Activated naive CD4-positive, alpha-beta T cell treated with anti-CD3 and anti-CD28 coated beads for 36 hours (primary cell): ENCODE results near the gene SHANK3. TPM values are rescaled to one million over a fixed set of nuclear protein-coding genes. Genes with fewer than 3 reads are reported as not detected.
A peak's percentile ranks its signal among the peaks of the same experiment; 100 is the strongest.
"Not testable (repeated sequence)": the region's sequence is repeated elsewhere in the genome, so short reads cannot be mapped to it uniquely, and the experiment has no call there.

Source experiments
- CTCF ChIA-PET: fragments of 350-600 bp; sonication (Branson Sonifier 250); formaldehyde crosslinking; loops from one replicate; lab custom pipeline; 2021; ENCODE audit warnings: antibody characterized with exemption; lab: Charles Lee
- DNase-seq: peaks from one replicate; pipeline ENCODE4 v3.0.0-alpha.2; 2020
- H3K27ac Mint-ChIP-seq: one replicate; pipeline ENCODE4 v1.8.0; 2021; ENCODE audit warnings: mild to moderate bottlenecking, mixed read lengths
- H3K27me3 Mint-ChIP-seq: one replicate; pipeline ENCODE4 v1.8.0; 2021; ENCODE audit warnings: low read depth, mixed read lengths
- H3K36me3 Mint-ChIP-seq: one replicate; pipeline ENCODE4 v1.8.0; 2021; ENCODE audit warnings: low read depth, mixed read lengths
- H3K4me1 Mint-ChIP-seq: one replicate; pipeline ENCODE4 v1.8.0; 2021; ENCODE audit warnings: low read depth, mixed read lengths
- H3K4me3 Mint-ChIP-seq: one replicate; pipeline ENCODE4 v1.8.0; 2021; ENCODE audit warnings: mild to moderate bottlenecking, moderate library complexity, mixed read lengths
- H3K9me3 Mint-ChIP-seq: one replicate; pipeline ENCODE4 v1.8.0; 2021; ENCODE audit warnings: mixed read lengths
- intact Hi-C: fragments of 100-400 bp; cut with micrococcal nuclease; formaldehyde crosslinking; loops from one replicate; pipeline ENCODE4 v1.15.1; 2023
- total RNA-seq, 2 experiments: library from RNA; stranded (reverse); gene quantifications; one replicate each; pipeline ENCODE4 v1.2.3, GENCODE V29; 2021

SHANK3 gene
- total RNA-seq, 2 experiments from 2014 or later: 0.07 TPM

DNA sequence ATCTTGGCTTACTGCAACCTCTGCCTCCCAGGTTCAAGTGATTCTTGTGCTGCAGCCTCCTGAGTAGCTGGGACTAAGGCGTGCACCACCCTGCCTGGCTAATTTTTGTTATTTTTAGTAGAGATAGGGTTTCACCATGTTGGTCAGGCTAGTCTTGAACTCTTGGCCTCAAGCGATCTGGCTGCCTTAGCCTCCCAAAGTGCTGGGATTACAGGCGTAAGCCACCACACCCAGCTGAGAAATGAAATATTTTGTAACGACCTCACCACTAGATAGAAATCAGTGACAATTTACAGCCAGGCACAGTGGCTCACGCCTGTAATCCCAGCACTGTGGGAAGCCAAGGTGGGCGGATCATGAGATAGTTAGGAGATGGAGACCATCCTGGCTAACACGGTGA lies 12.9 kb upstream of the SHANK3 start:
- intact Hi-C loops, H3K27me3 Mint-ChIP-seq, H3K4me3 Mint-ChIP-seq, H3K9me3 Mint-ChIP-seq, H3K36me3 Mint-ChIP-seq, H3K4me1 Mint-ChIP-seq, H3K27ac Mint-ChIP-seq, CTCF ChIA-PET, DNase-seq: not testable (repeated sequence)

DNA sequence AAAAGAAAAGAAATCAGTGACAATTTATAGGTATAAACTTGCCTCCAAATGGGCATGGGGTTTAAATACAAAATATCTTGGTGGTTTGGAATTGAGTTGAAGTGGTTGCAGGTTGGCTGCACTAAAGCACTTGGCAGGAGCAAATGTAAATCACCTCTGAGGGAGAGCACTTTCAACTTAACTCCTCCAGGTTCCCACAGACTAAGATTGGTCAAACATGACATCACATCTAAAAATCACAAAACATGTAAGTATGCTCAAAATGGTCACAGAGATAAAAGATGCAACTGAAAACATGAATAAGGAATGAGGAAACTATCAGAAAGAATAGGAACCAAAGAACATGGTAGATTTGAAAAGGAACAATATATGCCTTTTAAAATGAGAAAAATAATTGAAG lies 12.3 kb upstream of the SHANK3 start:
- Mint-ChIP-seq H3K4me1 (no peaks in the 10 kb centered on the region), H3K36me3 (no peaks in the 10 kb centered on the region), H3K4me3 (no peak overlapping the region), H3K9me3 (no peaks in the 10 kb centered on the region), H3K27me3 (peaks cover 8% of the 10 kb centered on the region), H3K27ac (no peak overlapping the region)
- no peak for DNase-seq
- CTCF ChIA-PET: no interaction called here
- intact Hi-C loops: no loop called here

DNA sequence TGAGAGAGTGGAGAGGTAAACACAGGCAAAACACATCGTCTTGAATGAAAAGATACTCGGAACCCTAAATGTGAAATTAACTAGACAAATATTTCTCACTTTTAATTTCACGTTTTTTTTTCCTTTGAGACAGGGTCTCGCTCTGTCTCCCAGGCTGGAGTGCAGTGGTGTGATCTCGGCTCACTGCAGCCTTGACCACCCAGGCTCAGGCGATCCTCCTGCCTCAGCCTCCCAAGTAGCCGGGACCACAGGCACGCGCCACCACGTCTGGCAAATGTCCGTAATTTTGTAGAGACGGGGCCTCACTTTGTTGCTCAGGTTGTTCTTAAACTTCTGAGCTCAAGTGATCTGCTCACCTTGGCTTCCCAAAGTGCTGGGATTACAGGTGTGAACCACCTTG lies 7.4 kb upstream of the SHANK3 start:
- H3K4me3 Mint-ChIP-seq: no peak overlapping the region
- no peaks in the 10 kb centered on the region for H3K9me3 Mint-ChIP-seq
- CTCF ChIA-PET: no interaction called here
- no peak overlapping the region for H3K27ac Mint-ChIP-seq
- H3K36me3 Mint-ChIP-seq: no peaks in the 10 kb centered on the region
- DNase-seq: no peak
- intact Hi-C loops: no loop called here
- H3K27me3 Mint-ChIP-seq: peaks cover 3% of the 10 kb centered on the region
- no peaks in the 10 kb centered on the region for H3K4me1 Mint-ChIP-seq

- no peaks in the 10 kb centered on the region for H3K36me3 Mint-ChIP-seq
- intact Hi-C loops: no loop called here
- no peaks in the 10 kb centered on the region for H3K9me3 Mint-ChIP-seq
- H3K4me1 Mint-ChIP-seq: no peaks in the 10 kb centered on the region
- H3K27me3 Mint-ChIP-seq: no peaks in the 10 kb centered on the region
- H3K4me3 Mint-ChIP-seq: no peak overlapping the region
- H3K27ac Mint-ChIP-seq: no peak overlapping the region
- no peak for DNase-seq
- CTCF ChIA-PET: no interaction called here
Measured at GRCh38 chr22:50665738-50666137, 6.9 kb upstream of the SHANK3 start.

DNA sequence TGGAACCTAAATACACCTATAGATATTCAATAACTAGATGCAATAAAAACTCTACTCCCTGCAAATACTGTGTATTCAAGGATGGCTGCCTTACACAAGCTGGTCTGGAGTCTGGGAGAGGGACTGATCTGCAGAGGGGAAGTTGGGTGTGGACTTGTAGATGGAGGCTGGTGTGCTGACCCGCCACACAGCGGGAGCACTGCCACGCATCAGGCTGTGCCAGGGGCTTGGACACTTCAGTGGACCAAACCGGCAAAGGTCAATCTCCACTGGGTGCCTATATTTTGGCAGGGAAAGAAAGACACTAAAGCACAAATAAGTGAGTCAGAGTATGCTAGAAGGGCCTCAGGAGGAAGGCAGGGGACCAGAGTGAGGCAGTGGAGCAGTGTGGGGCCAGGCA lies 2.1 kb upstream of the SHANK3 start:
- intact Hi-C loops: no loop called here
- no peaks in the 10 kb centered on the region for H3K9me3 Mint-ChIP-seq
- no peak overlapping the region for H3K27ac Mint-ChIP-seq
- H3K4me1 Mint-ChIP-seq: peaks cover 8% of the 10 kb centered on the region
- H3K27me3 Mint-ChIP-seq: peaks cover 18% of the 10 kb centered on the region
- H3K36me3 Mint-ChIP-seq: no peaks in the 10 kb centered on the region
- CTCF ChIA-PET: no interaction called here
- no peak for DNase-seq
- H3K4me3 Mint-ChIP-seq: no peak overlapping the region

- CTCF ChIA-PET: no interaction called here
- Mint-ChIP-seq H3K27ac (no peak overlapping the region), H3K9me3 (no peaks in the 10 kb centered on the region), H3K4me3 (no peak overlapping the region), H3K4me1 (peaks cover 8% of the 10 kb centered on the region), H3K27me3 (peaks cover 23% of the 10 kb centered on the region), H3K36me3 (no peaks in the 10 kb centered on the region)
- intact Hi-C loops: no loop called here
- no peak for DNase-seq
Measured at GRCh38 chr22:50670914-50671538, 1.6 kb upstream of the SHANK3 start.

DNA sequence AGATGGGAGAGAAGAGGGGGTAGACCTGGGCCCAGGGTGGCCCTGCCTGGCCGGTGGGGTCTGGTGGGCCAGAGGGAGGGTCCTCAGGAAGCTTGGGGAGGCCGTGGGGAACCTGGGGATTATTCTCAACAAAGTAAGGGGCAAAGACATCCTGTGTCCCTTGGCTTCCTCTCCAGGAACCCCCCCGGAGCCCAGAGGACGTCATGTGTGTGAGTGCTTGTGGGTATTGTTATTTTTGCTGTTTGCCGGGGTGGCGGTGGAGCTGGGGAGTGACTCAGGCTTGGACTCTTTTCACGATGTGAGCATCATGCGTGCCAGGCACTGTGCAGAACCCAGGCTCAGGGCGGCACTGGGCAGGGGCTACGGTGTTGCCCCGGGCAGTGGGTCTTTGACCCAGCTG lies 982 bp upstream of the SHANK3 start:
- Mint-ChIP-seq H3K27ac (no peak overlapping the region), H3K9me3 (no peaks in the 10 kb centered on the region), H3K27me3 (peaks cover 27% of the 10 kb centered on the region), H3K4me1 (peaks cover 8% of the 10 kb centered on the region), H3K4me3 (no peak overlapping the region), H3K36me3 (no peaks in the 10 kb centered on the region)
- CTCF ChIA-PET: no interaction called here
- no peak for DNase-seq
- intact Hi-C loops: no loop called here

GRCh38 chr22:50672041-50672440 lies 582 bp upstream of the SHANK3 start:
- H3K4me3 Mint-ChIP-seq: no peak overlapping the region
- peaks cover 8% of the 10 kb centered on the region for H3K4me1 Mint-ChIP-seq
- H3K9me3 Mint-ChIP-seq: no peaks in the 10 kb centered on the region
- CTCF ChIA-PET: no interaction called here
- peaks cover 27% of the 10 kb centered on the region for H3K27me3 Mint-ChIP-seq
- DNase-seq: no peak
- H3K36me3 Mint-ChIP-seq: no peaks in the 10 kb centered on the region
- H3K27ac Mint-ChIP-seq: no peak overlapping the region
- intact Hi-C loops: no loop called here

- H3K27me3 Mint-ChIP-seq: peaks cover 27% of the 10 kb centered on the region
- no peak overlapping the region for H3K27ac Mint-ChIP-seq
- peak overlapping the region; percentile 37 for H3K4me3 Mint-ChIP-seq
- intact Hi-C loops: no loop called here
- H3K36me3 Mint-ChIP-seq: no peaks in the 10 kb centered on the region
- H3K9me3 Mint-ChIP-seq: no peaks in the 10 kb centered on the region
- CTCF ChIA-PET: no interaction called here
- H3K4me1 Mint-ChIP-seq: peaks cover 8% of the 10 kb centered on the region
- peak; percentile 23 for DNase-seq
Measured at GRCh38 chr22:50673231-50674129, 857 bp downstream of the SHANK3 start.

GRCh38 chr22:50674130-50674500 lies 1.5 kb downstream of the SHANK3 start:
- CTCF ChIA-PET: no interaction called here
- intact Hi-C loops: no loop called here
- H3K4me3 Mint-ChIP-seq: no peak overlapping the region
- H3K27me3 Mint-ChIP-seq: peaks cover 27% of the 10 kb centered on the region
- peaks cover 8% of the 10 kb centered on the region for H3K4me1 Mint-ChIP-seq
- H3K27ac Mint-ChIP-seq: no peak overlapping the region
- DNase-seq: no peak
- no peaks in the 10 kb centered on the region for H3K9me3 Mint-ChIP-seq
- H3K36me3 Mint-ChIP-seq: no peaks in the 10 kb centered on the region

- no peak for DNase-seq
- intact Hi-C loops: no loop called here
- H3K4me3 Mint-ChIP-seq: peak overlapping the region; percentile 46
- no peak overlapping the region for H3K27ac Mint-ChIP-seq
- H3K9me3 Mint-ChIP-seq: no peaks in the 10 kb centered on the region
- H3K4me1 Mint-ChIP-seq: peaks cover 8% of the 10 kb centered on the region
- CTCF ChIA-PET: no interaction called here
- H3K36me3 Mint-ChIP-seq: no peaks in the 10 kb centered on the region
- H3K27me3 Mint-ChIP-seq: peaks cover 27% of the 10 kb centered on the region
Measured at GRCh38 chr22:50674606-50675552, 2.3 kb downstream of the SHANK3 start.

DNA sequence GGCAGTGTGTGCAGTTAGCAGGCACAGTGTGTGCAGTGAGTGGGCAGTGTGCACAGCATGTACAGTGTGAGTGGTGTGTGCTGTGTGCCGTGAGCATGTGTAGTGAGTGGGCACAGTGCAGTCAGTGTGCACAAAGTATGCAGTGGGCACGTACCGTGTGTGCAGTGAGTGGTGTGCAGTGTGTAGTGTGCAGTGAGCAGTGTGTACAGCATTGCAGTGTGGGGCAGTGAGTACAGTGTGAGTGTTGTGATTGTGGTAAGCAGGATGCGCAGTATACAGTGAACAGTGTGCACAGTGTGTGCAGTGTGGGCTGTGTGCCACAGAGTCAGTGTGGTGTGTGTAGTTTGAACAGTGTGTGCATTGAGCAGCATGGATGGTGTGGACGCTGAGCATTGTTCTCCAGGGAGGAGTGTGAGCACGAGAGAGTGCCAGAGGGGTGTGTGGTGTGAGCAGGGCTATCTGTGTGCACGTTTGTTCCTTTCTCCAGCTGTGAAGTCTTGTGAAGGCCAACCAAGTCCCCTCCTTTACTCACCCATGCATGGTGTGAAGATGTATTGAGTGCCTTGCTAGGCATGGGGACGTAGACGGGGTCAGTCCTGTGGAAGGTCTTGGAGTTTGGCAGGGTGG lies 3.0 kb downstream of the SHANK3 start:
- no peak for DNase-seq
- peak overlapping the region; percentile 46 for H3K4me3 Mint-ChIP-seq
- CTCF ChIA-PET: no interaction called here
- no peak overlapping the region for H3K27ac Mint-ChIP-seq
- H3K9me3 Mint-ChIP-seq: no peaks in the 10 kb centered on the region
- peaks cover 8% of the 10 kb centered on the region for H3K4me1 Mint-ChIP-seq
- H3K27me3 Mint-ChIP-seq: peaks cover 27% of the 10 kb centered on the region
- intact Hi-C loops: no loop called here
- H3K36me3 Mint-ChIP-seq: no peaks in the 10 kb centered on the region
